Measurements from ENCODE around the gene CCDC117. TPM values are rescaled to one million over a fixed set of nuclear protein-coding genes. Genes with fewer than 3 reads are reported as not detected.

The CCDC117 gene
- polyA plus RNA-seq, 1 donor from 2014 or later, result 23.1 TPM

DNA sequence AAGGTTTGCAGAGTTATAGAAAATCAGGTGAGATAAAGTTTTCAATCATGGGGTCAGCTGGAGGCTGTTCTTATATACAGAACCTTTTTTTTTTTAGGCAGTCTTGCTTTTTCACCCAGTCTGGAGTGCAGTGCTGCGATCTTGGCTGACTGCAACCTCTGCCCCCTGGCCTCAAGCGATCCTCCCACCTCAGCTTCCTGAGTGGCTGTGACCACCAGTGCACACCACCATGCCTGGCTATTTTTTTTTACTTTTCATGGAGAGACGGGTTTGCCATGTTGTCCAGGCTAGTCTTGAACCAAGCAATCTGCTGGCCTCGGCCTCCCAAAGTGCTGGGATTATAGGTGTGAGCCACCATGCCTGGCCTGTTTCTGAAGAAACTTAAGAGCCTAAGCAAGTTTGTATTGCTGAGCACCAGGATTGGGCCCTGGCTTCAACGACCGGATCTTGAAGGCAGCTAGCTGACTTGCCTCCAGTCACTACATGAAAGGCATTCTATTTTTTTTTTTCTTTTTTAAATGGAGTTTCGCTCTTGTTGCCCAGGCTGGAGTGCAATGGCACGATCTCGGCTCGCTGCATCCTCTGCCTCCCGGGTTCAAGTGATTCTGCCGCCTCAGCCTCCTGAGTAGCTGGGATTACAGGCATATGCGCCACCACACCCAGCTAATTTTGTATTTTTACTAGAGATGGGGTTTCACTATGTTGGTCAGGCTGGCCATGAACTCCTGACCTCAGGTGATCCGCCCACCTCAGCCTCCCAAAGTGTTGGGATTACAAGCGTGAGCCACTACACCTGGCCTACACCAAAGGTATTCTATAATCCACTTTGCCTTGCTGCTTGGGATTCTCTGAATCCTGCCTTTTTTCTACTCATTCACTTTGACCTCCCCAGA, 20.2 kb downstream of the CCDC117 start:
- H3K27me3 ChIP-seq (ENCODE audit: insufficient read depth, low read depth, low read length), result no peaks in the 10 kb centered on the region
- H3K9me3 ChIP-seq (ENCODE audit: low read length), result no peaks in the 10 kb centered on the region
- TF ChIP-seq RAD21 (conservative IDR thresholded peaks at IDR 0.05), result no peak
- H3K79me2 ChIP-seq (replicated peaks; ENCODE audit: insufficient read depth, low read length), result peaks cover under 1% of the 10 kb centered on the region
- no peak overlapping the region for H3K27ac ChIP-seq (ENCODE audit: low read length)
- H4K20me1 ChIP-seq (ENCODE audit: insufficient read depth), result no peaks in the 10 kb centered on the region
- H3K9me2 ChIP-seq (ENCODE audit: insufficient read depth, low read length), result no peaks in the 10 kb centered on the region
- H3K4me2 ChIP-seq (ENCODE audit: low read length), result no peak overlapping the region
- H3K36me3 ChIP-seq (ENCODE audit: insufficient read depth, low read length), result no peaks in the 10 kb centered on the region
- no peak overlapping the region for H3K4me3 ChIP-seq (ENCODE audit: low read length)
- no peak overlapping the region for H3K9ac ChIP-seq (ENCODE audit: low read length)
- H3F3A ChIP-seq (ENCODE audit: insufficient read depth, low read length, poor library complexity, severe bottlenecking), result no peaks in the 10 kb centered on the region
- H2AFZ ChIP-seq (ENCODE audit: low read depth, low read length), result no peak overlapping the region

DNA sequence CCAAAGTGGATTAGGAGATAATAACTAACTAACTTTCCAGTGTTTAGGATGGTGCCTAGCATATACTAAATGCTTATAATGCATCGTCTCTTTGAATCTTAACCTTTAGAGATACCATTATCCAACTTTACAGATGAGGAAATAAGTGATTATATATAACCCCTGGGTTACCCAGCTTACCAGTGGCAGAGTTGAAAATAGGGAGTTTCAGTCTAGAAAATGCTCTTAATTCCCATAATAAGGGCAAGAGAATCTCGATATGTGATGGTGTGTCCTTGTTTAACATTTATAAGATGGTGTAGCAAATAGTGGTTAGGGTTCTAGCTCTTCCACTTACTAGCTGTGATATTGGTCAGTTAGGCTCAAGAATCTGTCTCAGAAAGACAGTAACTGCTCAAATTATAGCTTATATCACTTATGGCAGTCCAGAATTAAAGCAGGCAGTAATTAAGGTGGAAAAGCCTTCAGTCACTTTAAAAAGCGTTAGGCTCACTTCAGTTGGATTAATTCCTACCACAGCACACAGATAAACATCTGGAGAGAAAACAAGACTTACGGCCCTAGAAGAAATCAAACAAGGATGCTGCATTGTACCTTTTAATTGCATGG, 21.6 kb downstream of the CCDC117 start:
- no peak overlapping the region for H3K4me2 ChIP-seq (ENCODE audit: low read length)
- H3K36me3 ChIP-seq (ENCODE audit: insufficient read depth, low read length), result no peaks in the 10 kb centered on the region
- no peaks in the 10 kb centered on the region for H3F3A ChIP-seq (ENCODE audit: insufficient read depth, low read length, poor library complexity, severe bottlenecking)
- H3K9me2 ChIP-seq (ENCODE audit: insufficient read depth, low read length), result no peaks in the 10 kb centered on the region
- H2AFZ ChIP-seq (ENCODE audit: low read depth, low read length), result no peak overlapping the region
- H3K79me2 ChIP-seq (replicated peaks; ENCODE audit: insufficient read depth, low read length), result peaks cover 6% of the 10 kb centered on the region
- no peak overlapping the region for H3K9ac ChIP-seq (ENCODE audit: low read length)
- no peaks in the 10 kb centered on the region for H3K9me3 ChIP-seq (ENCODE audit: low read length)
- no peak overlapping the region for H3K4me3 ChIP-seq (ENCODE audit: low read length)
- H4K20me1 ChIP-seq (ENCODE audit: insufficient read depth), result no peaks in the 10 kb centered on the region
- no peak overlapping the region for H3K27ac ChIP-seq (ENCODE audit: low read length)
- no peaks in the 10 kb centered on the region for H3K27me3 ChIP-seq (ENCODE audit: insufficient read depth, low read depth, low read length)
- TF ChIP-seq EZH2 (IDR thresholded peaks at IDR 0.05; ENCODE audit: borderline replicate concordance, insufficient read depth, low read length, poor library complexity, severe bottlenecking), result no peak
- TF ChIP-seq RAD21 (conservative IDR thresholded peaks at IDR 0.05), result no peak
- TF ChIP-seq, protein P1, sequence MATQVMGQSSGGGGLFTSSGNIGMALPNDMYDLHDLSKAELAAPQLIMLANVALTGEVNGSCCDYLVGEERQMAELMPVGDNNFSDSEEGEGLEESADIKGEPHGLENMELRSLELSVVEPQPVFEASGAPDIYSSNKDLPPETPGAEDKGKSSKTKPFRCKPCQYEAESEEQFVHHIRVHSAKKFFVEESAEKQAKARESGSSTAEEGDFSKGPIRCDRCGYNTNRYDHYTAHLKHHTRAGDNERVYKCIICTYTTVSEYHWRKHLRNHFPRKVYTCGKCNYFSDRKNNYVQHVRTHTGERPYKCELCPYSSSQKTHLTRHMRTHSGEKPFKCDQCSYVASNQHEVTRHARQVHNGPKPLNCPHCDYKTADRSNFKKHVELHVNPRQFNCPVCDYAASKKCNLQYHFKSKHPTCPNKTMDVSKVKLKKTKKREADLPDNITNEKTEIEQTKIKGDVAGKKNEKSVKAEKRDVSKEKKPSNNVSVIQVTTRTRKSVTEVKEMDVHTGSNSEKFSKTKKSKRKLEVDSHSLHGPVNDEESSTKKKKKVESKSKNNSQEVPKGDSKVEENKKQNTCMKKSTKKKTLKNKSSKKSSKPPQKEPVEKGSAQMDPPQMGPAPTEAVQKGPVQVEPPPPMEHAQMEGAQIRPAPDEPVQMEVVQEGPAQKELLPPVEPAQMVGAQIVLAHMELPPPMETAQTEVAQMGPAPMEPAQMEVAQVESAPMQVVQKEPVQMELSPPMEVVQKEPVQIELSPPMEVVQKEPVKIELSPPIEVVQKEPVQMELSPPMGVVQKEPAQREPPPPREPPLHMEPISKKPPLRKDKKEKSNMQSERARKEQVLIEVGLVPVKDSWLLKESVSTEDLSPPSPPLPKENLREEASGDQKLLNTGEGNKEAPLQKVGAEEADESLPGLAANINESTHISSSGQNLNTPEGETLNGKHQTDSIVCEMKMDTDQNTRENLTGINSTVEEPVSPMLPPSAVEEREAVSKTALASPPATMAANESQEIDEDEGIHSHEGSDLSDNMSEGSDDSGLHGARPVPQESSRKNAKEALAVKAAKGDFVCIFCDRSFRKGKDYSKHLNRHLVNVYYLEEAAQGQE (IDR thresholded peaks at IDR 0.05; ENCODE audit: borderline replicate concordance), result no peak
- no peak for TF ChIP-seq SMC3 (conservative IDR thresholded peaks at IDR 0.05; ENCODE audit: poor library complexity)
- TF ChIP-seq, protein P2, sequence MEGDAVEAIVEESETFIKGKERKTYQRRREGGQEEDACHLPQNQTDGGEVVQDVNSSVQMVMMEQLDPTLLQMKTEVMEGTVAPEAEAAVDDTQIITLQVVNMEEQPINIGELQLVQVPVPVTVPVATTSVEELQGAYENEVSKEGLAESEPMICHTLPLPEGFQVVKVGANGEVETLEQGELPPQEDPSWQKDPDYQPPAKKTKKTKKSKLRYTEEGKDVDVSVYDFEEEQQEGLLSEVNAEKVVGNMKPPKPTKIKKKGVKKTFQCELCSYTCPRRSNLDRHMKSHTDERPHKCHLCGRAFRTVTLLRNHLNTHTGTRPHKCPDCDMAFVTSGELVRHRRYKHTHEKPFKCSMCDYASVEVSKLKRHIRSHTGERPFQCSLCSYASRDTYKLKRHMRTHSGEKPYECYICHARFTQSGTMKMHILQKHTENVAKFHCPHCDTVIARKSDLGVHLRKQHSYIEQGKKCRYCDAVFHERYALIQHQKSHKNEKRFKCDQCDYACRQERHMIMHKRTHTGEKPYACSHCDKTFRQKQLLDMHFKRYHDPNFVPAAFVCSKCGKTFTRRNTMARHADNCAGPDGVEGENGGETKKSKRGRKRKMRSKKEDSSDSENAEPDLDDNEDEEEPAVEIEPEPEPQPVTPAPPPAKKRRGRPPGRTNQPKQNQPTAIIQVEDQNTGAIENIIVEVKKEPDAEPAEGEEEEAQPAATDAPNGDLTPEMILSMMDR (IDR thresholded peaks at IDR 0.05; ENCODE audit: poor library complexity, severe bottlenecking), result no peak
- TF ChIP-seq MXI1 (conservative IDR thresholded peaks at IDR 0.05; ENCODE audit: poor library complexity, severe bottlenecking), result no peak
- TF ChIP-seq TAF1 (IDR thresholded peaks at IDR 0.05; ENCODE audit: low read depth), result no peak
- TF ChIP-seq EP300 (conservative IDR thresholded peaks at IDR 0.05; ENCODE audit: poor library complexity, severe bottlenecking), result no peak
- TF ChIP-seq POLR2AphosphoS5 (IDR thresholded peaks at IDR 0.05), result no peak
